MM.1S (cell line): Measurements from ENCODE around the gene HSD17B7.

Experiments
- DNase-seq: peaks from one replicate; pipeline ENCODE4 v3.0.0-alpha.2; 2015
- H2AFZ ChIP-seq: fragments of 300-600 bp; sonication (generic); 2 replicates; pipeline ENCODE4 v1.6.0; 2016; ENCODE audit warnings: antibody characterized with exemption, low read length
- H3F3A ChIP-seq: fragments of 300-600 bp; sonication (generic); 2 replicates; pipeline ENCODE4 v1.6.1; 2016; ENCODE audit warnings: mild to moderate bottlenecking, antibody characterized with exemption, low read length, moderate library complexity, mixed read lengths; ENCODE audit not compliant: insufficient read depth
- H3K27ac ChIP-seq: fragments of 300-600 bp; sonication (generic); 2 replicates; pipeline ENCODE4 v1.5.1; 2016; ENCODE audit warnings: mild to moderate bottlenecking, low read length
- H3K27me3 ChIP-seq: fragments of 300-600 bp; sonication (generic); replicated peaks from 2 replicates; pipeline ENCODE4 v1.6.0; 2016; ENCODE audit warnings: low read length; ENCODE audit not compliant: insufficient read depth
- H3K36me3 ChIP-seq: fragments of 300-600 bp; sonication (generic); replicated peaks from 2 replicates; pipeline ENCODE4 v1.6.1; 2016; ENCODE audit warnings: mild to moderate bottlenecking, low read length, mixed read lengths; ENCODE audit not compliant: insufficient read depth
- H3K4me1 ChIP-seq: fragments of 300-600 bp; sonication (generic); 2 replicates; pipeline ENCODE4 v1.6.1; 2016; ENCODE audit warnings: low read length, mixed read lengths
- H3K4me2 ChIP-seq: fragments of 300-600 bp; sonication (generic); 2 replicates; pipeline ENCODE4 v1.6.0; 2016; ENCODE audit warnings: low read depth, low read length
- H3K4me3 ChIP-seq: fragments of 300-600 bp; sonication (generic); 2 replicates; pipeline ENCODE4 v1.5.1; 2016; ENCODE audit warnings: low read length, mixed read lengths
- H3K79me2 ChIP-seq: fragments of 300-600 bp; sonication (generic); 2 replicates; pipeline ENCODE4 v1.6.1; 2016; ENCODE audit warnings: mixed run types, low read length, mixed read lengths
- H3K9ac ChIP-seq: fragments of 300-600 bp; sonication (generic); 2 replicates; pipeline ENCODE4 v1.6.1; 2016; ENCODE audit warnings: low read length, mixed read lengths
- H3K9me2 ChIP-seq: fragments of 300-600 bp; sonication (generic); replicated peaks from 2 replicates; pipeline ENCODE4 v1.6.1; 2016; ENCODE audit warnings: mild to moderate bottlenecking, low read length, mixed read lengths; ENCODE audit not compliant: insufficient read depth
- H3K9me3 ChIP-seq: fragments of 300-600 bp; sonication (generic); replicated peaks from 2 replicates; pipeline ENCODE4 v1.6.1; 2016; ENCODE audit warnings: mild to moderate bottlenecking, low read length, mixed read lengths; ENCODE audit not compliant: insufficient read depth
- H4K20me1 ChIP-seq: fragments of 300-600 bp; sonication (generic); 2 replicates; pipeline ENCODE4 v1.6.1; 2016; ENCODE audit warnings: mild to moderate bottlenecking, low read length, moderate library complexity, mixed read lengths; ENCODE audit not compliant: insufficient read depth
- CTCF ChIP-seq: fragments of 300-600 bp; sonication (generic); IDR thresholded peaks from 2 replicates; pipeline ENCODE4 v1.5.1; 2016; ENCODE audit warnings: antibody characterized with exemption, low read length, mixed read lengths
- EZH2 ChIP-seq: fragments of 300-600 bp; sonication (generic); optimal IDR thresholded peaks from 2 replicates; pipeline ENCODE3; 2017; ENCODE audit warnings: low read depth, mild to moderate bottlenecking, antibody characterized with exemption, low read length, mixed read lengths
- EZH2phosphoT487 ChIP-seq: fragments of 300-600 bp; sonication (generic); IDR thresholded peaks from 2 replicates; pipeline ENCODE4 v1.6.1; 2018; ENCODE audit warnings: antibody characterized with exemption, low read length

The HSD17B7 gene

DNA sequence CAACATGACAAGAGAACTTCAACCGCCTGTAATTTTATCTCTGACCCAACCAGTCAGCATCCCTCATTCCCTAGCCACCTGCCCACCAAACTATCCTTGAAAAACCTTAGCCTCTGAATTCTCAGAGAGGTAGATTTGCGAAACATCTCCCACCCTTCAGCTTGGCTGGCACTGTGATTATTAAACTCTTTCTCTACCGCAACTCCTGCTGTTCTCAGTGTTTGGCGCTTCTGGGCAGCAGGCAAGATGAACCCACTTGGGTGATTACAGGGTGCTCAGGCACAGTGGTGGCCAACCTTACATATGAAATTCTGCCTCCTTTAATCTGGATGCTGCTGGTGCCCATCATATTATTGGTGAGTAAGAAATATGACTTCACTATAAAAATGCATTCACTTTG, 48.4 kb downstream of the HSD17B7 start:
- TF ChIP-seq EZH2phosphoT487: no peak
- Histone ChIP-seq H2AFZ (no peak overlapping the region), H3K9me3 (no peaks in the 10 kb centered on the region), H3K4me3 (no peak overlapping the region), H3K4me1 (peaks cover 34% of the 10 kb centered on the region), H3K27me3 (no peaks in the 10 kb centered on the region), H3K9me2 (no peaks in the 10 kb centered on the region), H3F3A (peaks cover 36% of the 10 kb centered on the region), H3K36me3 (no peaks in the 10 kb centered on the region), H3K9ac (no peak overlapping the region), H3K27ac (no peak overlapping the region), H4K20me1 (no peaks in the 10 kb centered on the region), H3K4me2 (no peak overlapping the region), H3K79me2 (no peaks in the 10 kb centered on the region)
- DNase-seq: no peak

DNA sequence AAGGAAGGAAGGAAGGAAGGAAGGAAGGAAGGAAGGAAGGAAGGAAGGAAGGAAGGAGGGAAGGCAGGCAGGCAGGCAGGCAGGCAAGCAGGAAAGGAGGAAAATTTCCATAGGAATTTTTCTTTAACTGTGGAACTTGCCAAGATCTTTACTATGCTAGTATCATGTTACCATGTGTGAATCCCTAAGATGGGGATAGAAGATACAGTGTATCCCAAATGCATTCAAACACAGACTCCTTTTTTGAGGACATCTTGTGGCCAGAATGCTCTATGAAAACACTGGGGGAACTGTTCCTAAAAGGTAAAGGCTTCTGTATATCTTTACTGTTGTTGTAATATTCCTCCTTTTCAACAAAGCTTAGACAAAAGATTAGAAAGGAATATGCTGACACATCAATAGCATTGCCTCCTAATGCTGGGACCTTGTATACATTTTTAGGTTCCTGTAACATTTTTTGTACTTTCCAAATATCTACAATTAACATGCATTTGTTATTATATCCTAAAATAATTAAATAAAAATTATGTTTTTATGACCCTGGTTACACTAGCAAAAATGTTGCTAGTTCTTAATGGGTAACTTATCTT, 49.8 kb downstream of the HSD17B7 start:
- H3K4me3 ChIP-seq: no peak overlapping the region
- peaks cover 21% of the 10 kb centered on the region for H3F3A ChIP-seq
- H3K36me3 ChIP-seq: no peaks in the 10 kb centered on the region
- no peak for TF ChIP-seq EZH2phosphoT487
- TF ChIP-seq EZH2: no peak
- TF ChIP-seq CTCF: no peak
- H3K4me1 ChIP-seq: peaks cover 21% of the 10 kb centered on the region
- no peak overlapping the region for H3K4me2 ChIP-seq
- H3K79me2 ChIP-seq: no peaks in the 10 kb centered on the region
- H3K9me2 ChIP-seq: no peaks in the 10 kb centered on the region
- no peak overlapping the region for H3K27ac ChIP-seq
- no peak overlapping the region for H3K9ac ChIP-seq
- no peak for DNase-seq
- no peaks in the 10 kb centered on the region for H3K9me3 ChIP-seq
- H2AFZ ChIP-seq: no peak overlapping the region
- no peaks in the 10 kb centered on the region for H4K20me1 ChIP-seq
- H3K27me3 ChIP-seq: no peaks in the 10 kb centered on the region

- Histone ChIP-seq H3K27ac (no peak overlapping the region), H4K20me1 (no peaks in the 10 kb centered on the region), H3K4me1 (no peaks in the 10 kb centered on the region), H3K9me3 (no peaks in the 10 kb centered on the region), H3K27me3 (no peaks in the 10 kb centered on the region), H2AFZ (no peak overlapping the region), H3K36me3 (no peaks in the 10 kb centered on the region), H3K4me3 (no peak overlapping the region), H3K9me2 (no peaks in the 10 kb centered on the region), H3K79me2 (no peaks in the 10 kb centered on the region), H3F3A (no peaks in the 10 kb centered on the region), H3K4me2 (no peak overlapping the region), H3K9ac (no peak overlapping the region)
- TF ChIP-seq EZH2 (no peak), CTCF (no peak), EZH2phosphoT487 (no peak)
- no peak for DNase-seq
Observed at GRCh38 chr1:162844153-162844552, 53.7 kb downstream of the HSD17B7 start.

GRCh38 chr1:162846256-162847212, 56.0 kb downstream of the HSD17B7 start:
- Histone ChIP-seq H3K9me3 (no peaks in the 10 kb centered on the region), H3K27me3 (no peaks in the 10 kb centered on the region), H3K4me3 (no peak overlapping the region), H2AFZ (no peak overlapping the region), H3K27ac (no peak overlapping the region), H3K79me2 (no peaks in the 10 kb centered on the region), H3F3A (no peaks in the 10 kb centered on the region), H3K9me2 (no peaks in the 10 kb centered on the region), H3K4me1 (no peaks in the 10 kb centered on the region), H3K9ac (no peak overlapping the region), H3K36me3 (no peaks in the 10 kb centered on the region), H4K20me1 (no peaks in the 10 kb centered on the region), H3K4me2 (no peak overlapping the region)
- no peak for DNase-seq
- TF ChIP-seq EZH2phosphoT487 (no peak), EZH2 (no peak), CTCF (no peak)
